ENCODE results near the gene IL27RA.

Gene IL27RA

GRCh38 chr19:14091813-14092462 is 60.4 kb downstream of the IL27RA start:
- POLR2A ChIA-PET, result no interaction called here
- CTCF ChIA-PET, result no interaction called here
- DNase-seq (ENCODE audit: extremely low spot score), result no peak
- TF ChIP-seq HDGF (IDR thresholded peaks at IDR 0.05; ENCODE audit: borderline replicate concordance) (no peak), SUZ12 (IDR thresholded peaks at IDR 0.05) (no peak), PKNOX1 (IDR thresholded peaks at IDR 0.05) (peak; percentile 61), ZNF384 (IDR thresholded peaks at IDR 0.05) (no peak)

GRCh38 chr19:14093117-14093823 is 61.7 kb downstream of the IL27RA start:
- POLR2A ChIA-PET, result no interaction called here
- TF ChIP-seq CTBP1 (IDR thresholded peaks at IDR 0.05; ENCODE audit: borderline replicate concordance) (no peak), SUZ12 (IDR thresholded peaks at IDR 0.05) (no peak), TARDBP (IDR thresholded peaks at IDR 0.05) (no peak), L3MBTL2 (conservative IDR thresholded peaks at IDR 0.05) (no peak), SP1 (IDR thresholded peaks at IDR 0.05) (no peak), BHLHE40 (IDR thresholded peaks at IDR 0.05; ENCODE audit: borderline replicate concordance) (no peak), HDGF (IDR thresholded peaks at IDR 0.05; ENCODE audit: borderline replicate concordance) (no peak), ARNT (IDR thresholded peaks at IDR 0.05) (no peak), ZNF384 (IDR thresholded peaks at IDR 0.05) (no peak), NFRKB (IDR thresholded peaks at IDR 0.05) (no peak), LEF1 (IDR thresholded peaks at IDR 0.05; ENCODE audit: borderline replicate concordance) (no peak)
- CTCF ChIA-PET, result no interaction called here
- no peak for DNase-seq (ENCODE audit: extremely low spot score)

- TF ChIP-seq CTBP1 (IDR thresholded peaks at IDR 0.05; ENCODE audit: borderline replicate concordance), result no peak
- peak; percentile 38 for TF ChIP-seq ZNF384 (IDR thresholded peaks at IDR 0.05)
- ChIA-PET POLR2A (no interaction called here), CTCF (no interaction called here)
- DNase-seq (ENCODE audit: extremely low spot score), result no peak
These were observed 63.3 kb downstream of the IL27RA start for GRCh38 chr19:14094854-14095253.

- ChIA-PET CTCF (interaction anchor here (0.9 kb wide), 1 partner anchor 19 kb away, joined by 3 read pairs; no protein-coding TSS in a partner anchor), POLR2A (interaction anchor here (0.8 kb wide), 1 partner anchor 40 kb away, joined by 3 read pairs; no protein-coding TSS in a partner anchor)
- DNase-seq (ENCODE audit: extremely low spot score), result no peak
- TF ChIP-seq NFRKB (IDR thresholded peaks at IDR 0.05) (no peak), BHLHE40 (IDR thresholded peaks at IDR 0.05; ENCODE audit: borderline replicate concordance) (no peak), ARNT (IDR thresholded peaks at IDR 0.05) (no peak), ELF4 (IDR thresholded peaks at IDR 0.05) (no peak), L3MBTL2 (conservative IDR thresholded peaks at IDR 0.05) (no peak), LEF1 (IDR thresholded peaks at IDR 0.05; ENCODE audit: borderline replicate concordance) (no peak), HDGF (IDR thresholded peaks at IDR 0.05; ENCODE audit: borderline replicate concordance) (no peak), FOXK2 (IDR thresholded peaks at IDR 0.05) (no peak), SP1 (IDR thresholded peaks at IDR 0.05) (no peak), PKNOX1 (IDR thresholded peaks at IDR 0.05) (no peak), FOXA1 (IDR thresholded peaks at IDR 0.05) (no peak), TARDBP (IDR thresholded peaks at IDR 0.05) (no peak), SUZ12 (IDR thresholded peaks at IDR 0.05) (no peak), ZNF384 (IDR thresholded peaks at IDR 0.05) (no peak), FOXM1 (IDR thresholded peaks at IDR 0.05; ENCODE audit: borderline replicate concordance) (no peak), CTBP1 (IDR thresholded peaks at IDR 0.05; ENCODE audit: borderline replicate concordance) (no peak)
These were observed 64.9 kb downstream of the IL27RA start for GRCh38 chr19:14096272-14096992.

GRCh38 chr19:14097532-14098151 is 66.1 kb downstream of the IL27RA start:
- no peak for TF ChIP-seq PKNOX1 (IDR thresholded peaks at IDR 0.05)
- TF ChIP-seq TARDBP (IDR thresholded peaks at IDR 0.05), result no peak
- TF ChIP-seq FOXM1 (IDR thresholded peaks at IDR 0.05; ENCODE audit: borderline replicate concordance), result no peak
- no peak for TF ChIP-seq SUZ12 (IDR thresholded peaks at IDR 0.05)
- no peak for TF ChIP-seq L3MBTL2 (conservative IDR thresholded peaks at IDR 0.05)
- no peak for TF ChIP-seq NFRKB (IDR thresholded peaks at IDR 0.05)
- ChIA-PET CTCF (interaction anchor here (0.6 kb wide), 1 partner anchor 356 kb away, joined by 3 read pairs; no protein-coding TSS in a partner anchor), POLR2A (no interaction called here)
- no peak for DNase-seq (ENCODE audit: extremely low spot score)

GRCh38 chr19:14101003-14101545 is 69.5 kb downstream of the IL27RA start:
- TF ChIP-seq SUZ12 (IDR thresholded peaks at IDR 0.05) (no peak), FOXA1 (IDR thresholded peaks at IDR 0.05) (no peak), ZNF384 (IDR thresholded peaks at IDR 0.05) (no peak), BHLHE40 (IDR thresholded peaks at IDR 0.05; ENCODE audit: borderline replicate concordance) (no peak), CTBP1 (IDR thresholded peaks at IDR 0.05; ENCODE audit: borderline replicate concordance) (no peak), L3MBTL2 (conservative IDR thresholded peaks at IDR 0.05) (no peak), HDGF (IDR thresholded peaks at IDR 0.05; ENCODE audit: borderline replicate concordance) (no peak), SP1 (IDR thresholded peaks at IDR 0.05) (no peak), LEF1 (IDR thresholded peaks at IDR 0.05; ENCODE audit: borderline replicate concordance) (no peak), FOXK2 (IDR thresholded peaks at IDR 0.05) (no peak), FOXM1 (IDR thresholded peaks at IDR 0.05; ENCODE audit: borderline replicate concordance) (no peak)
- POLR2A ChIA-PET, result interaction anchor here (0.8 kb wide), 1 partner anchor 36 kb away, joined by 3 read pairs; the partner anchor contains the start of gene ASF1B
- DNase-seq (ENCODE audit: extremely low spot score), result no peak
- CTCF ChIA-PET, result no interaction called here
